Measurements from ENCODE around the gene RAI14.

GRCh38 chr5:34789021-34789531 is 132.9 kb downstream of the RAI14 start:
- TF ChIP-seq CTCF (IDR thresholded peaks at IDR 0.05) (no peak), ZFX (IDR thresholded peaks at IDR 0.05; ENCODE audit: borderline replicate concordance) (no peak)
